ENCODE results near the gene KCNIP1. TPM values are rescaled to one million over a fixed set of nuclear protein-coding genes. Genes with fewer than 3 reads are reported as not detected.

KCNIP1 gene
- total and polyA plus RNA-seq, 10 of the 15 experiments (the other 5 are each of a cell fraction or from before 2014, with no cell fraction given): not detected

- H3K9ac ChIP-seq (ENCODE audit: control insufficient read depth, insufficient read depth, low read length): no peak overlapping the region
- H3K36me3 ChIP-seq (ENCODE audit: control insufficient read depth in 2 of 2, insufficient read depth in 2 of 2, low read length in 1 of 2): no peaks in the 10 kb centered on the region
- H3K4me2 ChIP-seq (ENCODE audit: control insufficient read depth, insufficient read depth): no peak overlapping the region
- ChIA-PET SMC1A (ENCODE audit: uncharacterized antibody, unreplicated experiment) (interaction anchor here (2.1 kb wide), 1 partner anchor 15 kb away, joined by 5 read pairs; no protein-coding TSS in a partner anchor), RAD21 (ENCODE audit: unreplicated experiment) (interaction anchor here (1.2 to 1.6 kb wide), 2 partner anchors 20 to 202 kb away, joined by 3 read pairs; no protein-coding TSS in a partner anchor), CTCF (interaction anchor here (1.0 to 6.5 kb wide), 2 partner anchors 121 to 202 kb away, joined by 3 to 76 read pairs; no protein-coding TSS in a partner anchor), POLR2A (no interaction called here)
- H2AFZ ChIP-seq (ENCODE audit: control insufficient read depth, low read depth, low read length): no peak overlapping the region
- in situ Hi-C loops (cut with MboI) (no loop called here), intact Hi-C loops (cut with micrococcal nuclease; ENCODE audit: unreplicated experiment) (loop anchor here (5.0 kb wide), 1 partner anchor 107 kb away; no protein-coding TSS in a partner anchor)
- 11% methylated on average over 3 of the region's 3 CpGs for WGBS (ENCODE audit: insufficient coverage, insufficient replicate concordance, low lambda C conversion rate, missing lambda C conversion rate)
- H3K27me3 ChIP-seq (replicated peaks in 1 of 2; ENCODE audit: control insufficient read depth in 2 of 2, insufficient read depth in 2 of 2, low read length in 1 of 2): peaks cover 0 to 3% of the 10 kb centered on the region in 2 experiments; a peak in 1 of 4 replicates
- H4K20me1 ChIP-seq (ENCODE audit: control insufficient read depth, insufficient read depth): no peaks in the 10 kb centered on the region
- no peaks in the 10 kb centered on the region for H3K9me3 ChIP-seq (replicated peaks; ENCODE audit: control insufficient read depth, insufficient read depth, low read length)
- H3K27ac ChIP-seq (ENCODE audit: control insufficient read depth, insufficient read depth): no peak overlapping the region
- no peaks in the 10 kb centered on the region for H3K79me2 ChIP-seq (ENCODE audit: control insufficient read depth, insufficient read depth, low read length)
- TF ChIP-seq ZNF384 (IDR thresholded peaks at IDR 0.05; ENCODE audit: borderline replicate concordance, low read depth, low read length) (no peak), SIN3A (IDR thresholded peaks at IDR 0.05; ENCODE audit: low read depth, low read length) (no peak), POLR2AphosphoS2 (IDR thresholded peaks at IDR 0.05; ENCODE audit: low read depth, low read length) (no peak), ETV6 (conservative IDR thresholded peaks at IDR 0.05 in 1 of 2, IDR thresholded peaks at IDR 0.05 in 1 of 2; ENCODE audit: borderline replicate concordance in 1 of 2, low read depth in 1 of 2) (no peak)
- no peak for ATAC-seq
- H3K4me3 ChIP-seq: no peak overlapping the region
- no TSS peak for BruUV-seq (replicated peaks)
- H3K4me1 ChIP-seq (ENCODE audit: control insufficient read depth, insufficient read depth, low read length): no peaks in the 10 kb centered on the region
- no peak for DNase-seq (ENCODE audit: low read depth, low spot score)
- no peak for FAIRE-seq
Measured at GRCh38 chr5:170635706-170636105, 131.9 kb downstream of the KCNIP1 start.

DNA sequence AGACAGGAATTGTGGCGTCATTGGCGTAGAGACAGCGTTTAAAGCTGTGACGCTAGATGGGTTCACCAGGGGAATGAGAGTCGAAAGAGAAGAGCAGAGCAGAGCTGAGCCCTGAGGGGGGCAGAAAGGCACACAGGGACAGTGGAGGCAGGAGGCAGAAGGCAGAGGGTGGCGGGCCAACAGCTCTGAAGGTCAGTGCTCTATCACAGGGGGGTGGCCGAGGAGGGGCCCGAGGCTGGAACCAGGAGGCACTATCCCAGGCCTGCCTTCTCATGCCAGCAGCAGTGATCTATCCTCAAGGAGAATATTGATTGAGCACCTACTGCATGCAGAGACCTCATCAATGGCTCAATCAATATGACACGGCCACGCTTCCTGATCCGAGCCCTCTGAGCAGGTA is 132.4 kb downstream of the KCNIP1 start:
- H3K79me2 ChIP-seq (ENCODE audit: control insufficient read depth, insufficient read depth, low read length): no peaks in the 10 kb centered on the region
- no peak overlapping the region for H3K4me3 ChIP-seq
- no TSS peak for BruUV-seq (replicated peaks)
- ChIA-PET POLR2A (no interaction called here), SMC1A (ENCODE audit: uncharacterized antibody, unreplicated experiment) (interaction anchor here (2.1 kb wide), 1 partner anchor 16 kb away, joined by 5 read pairs; no protein-coding TSS in a partner anchor), RAD21 (ENCODE audit: unreplicated experiment) (interaction anchor here (1.6 kb wide), 1 partner anchor 20 kb away, joined by 3 read pairs; no protein-coding TSS in a partner anchor), CTCF (interaction anchor here (1.0 to 6.5 kb wide), 3 partner anchors 120 to 203 kb away, joined by 3 to 76 read pairs (median 7); no protein-coding TSS in a partner anchor)
- no peak overlapping the region for H2AFZ ChIP-seq (ENCODE audit: control insufficient read depth, low read depth, low read length)
- no peaks in the 10 kb centered on the region for H3K4me1 ChIP-seq (ENCODE audit: control insufficient read depth, insufficient read depth, low read length)
- H3K36me3 ChIP-seq (ENCODE audit: control insufficient read depth in 2 of 2, insufficient read depth in 2 of 2, low read length in 1 of 2): no peaks in the 10 kb centered on the region
- no peak for FAIRE-seq
- H3K27me3 ChIP-seq (replicated peaks in 1 of 2; ENCODE audit: control insufficient read depth in 2 of 2, insufficient read depth in 2 of 2, low read length in 1 of 2): peaks cover under 1 to 3% of the 10 kb centered on the region in 2 experiments; a peak in 3 of 4 replicates
- no peak overlapping the region for H3K9ac ChIP-seq (ENCODE audit: control insufficient read depth, insufficient read depth, low read length)
- H3K4me2 ChIP-seq (ENCODE audit: control insufficient read depth, insufficient read depth): no peak overlapping the region
- H3K27ac ChIP-seq (ENCODE audit: control insufficient read depth, insufficient read depth): no peak overlapping the region
- H3K9me3 ChIP-seq (replicated peaks; ENCODE audit: control insufficient read depth, insufficient read depth, low read length): no peaks in the 10 kb centered on the region
- intact Hi-C loops (cut with micrococcal nuclease; ENCODE audit: unreplicated experiment): loop anchor here (5.0 kb wide), 1 partner anchor 106 kb away; no protein-coding TSS in a partner anchor
- no peak for ATAC-seq
- WGBS (ENCODE audit: insufficient coverage, insufficient replicate concordance, low lambda C conversion rate, missing lambda C conversion rate): 26% methylated on average over 11 of the region's 11 CpGs
- in situ Hi-C loops (cut with MboI): no loop called here
- no peaks in the 10 kb centered on the region for H4K20me1 ChIP-seq (ENCODE audit: control insufficient read depth, insufficient read depth)
- DNase-seq (ENCODE audit: low read depth, low spot score): no peak
- TF ChIP-seq, protein P1, sequence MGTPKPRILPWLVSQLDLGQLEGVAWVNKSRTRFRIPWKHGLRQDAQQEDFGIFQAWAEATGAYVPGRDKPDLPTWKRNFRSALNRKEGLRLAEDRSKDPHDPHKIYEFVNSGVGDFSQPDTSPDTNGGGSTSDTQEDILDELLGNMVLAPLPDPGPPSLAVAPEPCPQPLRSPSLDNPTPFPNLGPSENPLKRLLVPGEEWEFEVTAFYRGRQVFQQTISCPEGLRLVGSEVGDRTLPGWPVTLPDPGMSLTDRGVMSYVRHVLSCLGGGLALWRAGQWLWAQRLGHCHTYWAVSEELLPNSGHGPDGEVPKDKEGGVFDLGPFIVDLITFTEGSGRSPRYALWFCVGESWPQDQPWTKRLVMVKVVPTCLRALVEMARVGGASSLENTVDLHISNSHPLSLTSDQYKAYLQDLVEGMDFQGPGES (IDR thresholded peaks at IDR 0.05): no peak
- TF ChIP-seq EED (IDR thresholded peaks at IDR 0.05; ENCODE audit: low read depth) (no peak), MTA3 (IDR thresholded peaks at IDR 0.05; ENCODE audit: borderline replicate concordance, low read length) (no peak), HSF1 (IDR thresholded peaks at IDR 0.05; ENCODE audit: low read depth, low read length) (no peak), NFIC (IDR thresholded peaks at IDR 0.05; ENCODE audit: low read depth, low read length) (no peak), KLF5 (IDR thresholded peaks at IDR 0.05; ENCODE audit: partially characterized antibody) (no peak), ATF2 (IDR thresholded peaks at IDR 0.05; ENCODE audit: low read length) (no peak), SMAD5 (IDR thresholded peaks at IDR 0.05; ENCODE audit: low read depth) (no peak), NRF1 (conservative IDR thresholded peaks at IDR 0.05; ENCODE audit: low read depth, low read length) (no peak)

All from GM12878 (cell line).